Posterior vena cava (tissue), 2 donors: ENCODE results near the gene HAO1. TPM values are rescaled to one million over a fixed set of nuclear protein-coding genes. Genes with fewer than 3 reads are reported as not detected.

ENCODE experiments used
- DNase-seq: peaks from one replicate; pipeline ENCODE4 v3.0.0-alpha.2; 2020; ENCODE audit warnings: low spot score
- intact Hi-C, 2 donors: fragments of 100-400 bp; cut with DNase I; formaldehyde crosslinking; loops; one replicate each; pipeline versions ENCODE4 v1.14.1 to v1.14.2; 2022 to 2023
- total RNA-seq, 2 donors: library from RNA; stranded (reverse); fragmentation: NEBNext Ultra II Directional; extraction: Animal tissue kit (Norgen Biotek cat#: 25700); gene quantifications; one replicate each; pipeline ENCODE4 v1.2.1, GENCODE V29; 2021
- donor health status: DM: yes; HTN: yes; CAD: no.
- donor health status: DM: yes; HTN: yes; CAD: no.

HAO1 gene
- total RNA-seq, 2 donors from 2014 or later: not detected

DNA sequence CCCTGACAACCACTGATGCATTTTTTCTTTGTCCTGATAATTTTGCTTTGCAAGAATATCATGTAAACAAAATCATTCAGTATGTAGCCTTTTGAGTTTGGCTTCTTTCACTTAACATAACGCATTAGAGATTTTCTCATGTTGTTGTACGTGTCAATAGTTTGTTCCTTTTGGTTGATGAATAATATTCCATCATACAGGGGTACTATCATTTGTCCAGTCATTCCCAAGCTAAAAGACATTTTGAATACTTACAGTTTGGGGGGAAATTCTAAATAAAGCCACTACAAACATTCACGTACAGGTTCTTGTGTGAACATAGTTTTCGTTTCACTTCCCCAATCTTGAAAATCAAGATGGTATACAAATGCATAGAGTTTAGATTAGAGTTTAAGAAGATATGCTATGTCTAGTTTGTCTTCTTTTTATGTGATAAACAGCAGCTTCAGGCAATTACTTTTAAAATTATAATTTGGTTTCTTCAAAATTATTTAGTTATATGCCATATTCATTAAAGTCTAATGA is 5.2 kb downstream of the HAO1 start:
- intact Hi-C loops: no loop called here
- no peak for DNase-seq

GRCh38 chr20:7933346-7933745 is 6.9 kb downstream of the HAO1 start:
- intact Hi-C loops: no loop called here
- DNase-seq: no peak

DNA sequence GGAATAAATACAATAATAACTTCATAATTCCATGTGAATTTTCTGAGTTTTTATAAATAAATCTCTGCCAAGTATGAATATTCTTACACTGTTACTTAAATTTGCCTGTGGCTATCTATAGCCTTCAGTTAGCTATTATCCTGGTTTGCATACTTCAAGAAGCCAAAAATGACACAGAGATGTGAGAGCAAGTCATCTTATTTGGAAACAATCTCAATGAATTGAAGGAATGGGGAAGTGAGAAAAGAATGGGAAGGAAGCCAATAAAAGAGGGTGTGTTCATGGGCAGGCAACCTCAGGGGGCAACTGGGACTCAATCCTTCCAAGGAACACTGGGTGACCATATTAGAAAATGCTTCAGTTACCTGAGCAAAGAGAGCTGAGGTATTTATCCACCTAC is 9.9 kb downstream of the HAO1 start:
- intact Hi-C loops: no loop called here

DNA sequence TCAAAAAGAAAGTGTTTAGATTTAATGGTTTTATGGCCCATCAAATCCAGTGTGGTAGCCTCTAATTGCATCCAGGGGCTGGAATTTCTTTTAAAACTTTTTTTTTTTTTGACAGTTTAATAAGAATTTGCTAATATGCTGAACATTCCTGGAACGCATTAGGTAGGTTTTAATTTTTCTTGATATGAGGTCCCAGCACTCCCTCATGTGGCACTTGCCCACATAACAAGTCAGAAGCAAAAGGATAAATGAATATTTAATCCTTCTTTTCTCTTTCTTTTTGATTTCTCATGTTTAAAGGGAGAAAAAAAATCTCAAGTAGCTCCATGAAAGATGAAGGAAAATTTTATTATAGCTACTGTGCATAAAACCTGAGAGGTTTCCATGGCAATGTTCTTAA is 13.5 kb downstream of the HAO1 start:
- DNase-seq: no peak
- intact Hi-C loops: no loop called here

More for the DNA sequence above, 9.9 kb downstream of the HAO1 start:
- DNase-seq: no peak

GRCh38 chr20:7926323-7926722 is 13.9 kb downstream of the HAO1 start:
- DNase-seq: no peak
- intact Hi-C loops: no loop called here

DNA sequence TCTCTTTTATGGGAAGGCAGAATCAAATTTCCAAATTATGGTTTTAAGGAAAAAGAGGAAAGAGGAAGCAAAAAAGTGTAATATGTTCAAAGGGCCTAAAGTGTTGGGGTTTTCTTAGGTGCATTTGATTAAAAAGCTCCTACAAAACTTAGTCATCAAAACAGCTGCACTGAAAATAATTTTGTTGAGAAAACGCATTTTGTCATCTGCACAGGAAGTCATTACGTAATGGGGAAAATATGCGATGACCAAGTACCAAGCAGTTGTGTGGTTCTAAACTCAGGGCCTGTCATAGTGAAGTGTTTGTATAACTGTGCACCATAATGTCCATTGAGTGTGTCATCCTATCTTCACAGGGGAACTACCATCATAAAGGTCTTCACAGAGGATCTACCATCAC is 15.6 kb downstream of the HAO1 start:
- DNase-seq: no peak
- intact Hi-C loops: no loop called here

GRCh38 chr20:7916648-7917047 is 23.6 kb downstream of the HAO1 start:
- no peak for DNase-seq
- intact Hi-C loops: no loop called here

- no peak for DNase-seq
- intact Hi-C loops: no loop called here
Observed at GRCh38 chr20:7912551-7912950, 27.7 kb downstream of the HAO1 start.

GRCh38 chr20:7911586-7912330 is 28.5 kb downstream of the HAO1 start:
- intact Hi-C loops: no loop called here
- no peak for DNase-seq

GRCh38 chr20:7908905-7909304 is 31.4 kb downstream of the HAO1 start:
- intact Hi-C loops: no loop called here
- no peak for DNase-seq

DNA sequence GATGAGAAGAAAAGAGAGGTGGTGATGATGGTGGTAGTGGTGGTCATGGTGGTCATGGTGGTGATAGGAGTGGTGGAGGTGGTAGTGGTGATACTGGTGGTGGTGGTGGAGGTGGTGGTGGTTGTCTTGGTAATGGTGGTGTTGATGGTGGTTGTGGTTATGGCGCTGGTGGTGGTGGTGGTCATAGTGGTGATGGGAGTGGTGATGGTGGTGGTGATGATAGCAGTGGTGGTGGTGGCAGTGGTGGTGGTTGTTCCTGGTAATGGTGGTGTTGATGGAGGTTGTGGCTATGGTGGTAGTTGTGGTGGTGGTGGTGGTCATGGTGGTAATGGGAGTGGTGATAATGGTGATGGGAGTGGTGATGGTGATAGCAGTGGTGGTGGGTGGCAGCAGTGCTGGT is 36.8 kb downstream of the HAO1 start:
- no peak for DNase-seq

GRCh38 chr20:7902879-7903278 is 37.4 kb downstream of the HAO1 start:
- DNase-seq: no peak
- intact Hi-C loops: no loop called here

More for the DNA sequence above, 36.8 kb downstream of the HAO1 start:
- intact Hi-C loops: no loop called here

DNA sequence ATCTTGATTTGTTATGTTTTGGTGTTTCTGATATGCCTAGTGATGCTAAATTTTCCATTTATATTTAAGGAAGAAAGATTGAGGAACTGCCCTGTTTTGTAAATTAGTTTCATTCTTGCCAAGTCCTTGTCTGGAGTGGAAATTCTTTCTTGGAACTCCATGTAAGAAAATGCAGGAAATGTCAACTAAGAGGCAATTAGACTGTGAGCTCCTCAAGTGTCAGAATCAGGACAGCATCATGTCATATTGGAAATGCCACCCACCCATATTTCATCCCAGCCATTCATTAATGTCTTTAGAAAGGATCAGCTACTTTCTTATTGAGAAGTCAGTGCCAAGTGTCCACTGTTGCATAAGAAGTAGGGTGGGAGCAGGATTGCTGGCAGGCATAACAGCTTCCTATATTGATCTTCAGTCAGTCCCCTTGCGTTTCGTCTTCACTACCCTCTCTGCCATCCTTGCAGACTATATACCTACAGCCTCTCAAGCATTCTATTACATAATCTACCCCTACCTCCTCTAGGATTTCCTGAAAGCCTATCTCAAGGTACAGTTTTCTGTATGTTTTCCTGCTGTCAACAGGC is 42.4 kb downstream of the HAO1 start:
- intact Hi-C loops: no loop called here
- no peak for DNase-seq

- no peak for DNase-seq
- intact Hi-C loops: no loop called here
Observed at GRCh38 chr20:7893014-7893730, 47.1 kb downstream of the HAO1 start.

- no peak for DNase-seq
- intact Hi-C loops: no loop called here
Observed at GRCh38 chr20:7891705-7892104, 48.6 kb downstream of the HAO1 start.

- intact Hi-C loops: no loop called here
- DNase-seq: no peak
Observed at GRCh38 chr20:7889736-7890135, 50.5 kb downstream of the HAO1 start.

GRCh38 chr20:7883741-7884140 is 56.5 kb downstream of the HAO1 start:
- intact Hi-C loops: no loop called here

GRCh38 chr20:7883309-7883708 is 56.9 kb downstream of the HAO1 start:
- DNase-seq: no peak
- intact Hi-C loops: no loop called here

More at GRCh38 chr20:7883741-7884140, 56.5 kb downstream of the HAO1 start:
- DNase-seq: no peak

DNA sequence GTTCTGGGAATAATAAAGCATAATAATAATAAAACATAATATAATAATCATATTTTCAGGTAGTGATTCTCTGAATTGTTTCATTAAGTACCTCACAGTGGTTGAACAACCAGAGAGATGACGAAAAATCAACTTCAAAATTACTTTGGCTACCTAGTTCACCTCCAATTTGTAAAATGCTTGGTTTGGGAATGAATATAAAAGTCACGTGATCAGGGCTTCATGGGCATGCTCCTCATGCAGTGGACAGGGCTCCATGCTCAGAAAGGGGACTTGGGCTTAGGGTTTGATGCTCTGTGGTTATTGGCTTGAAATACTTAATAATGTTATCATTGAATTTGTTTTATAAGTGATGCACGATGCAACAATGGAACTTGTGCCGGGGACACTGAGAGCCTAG is 58.2 kb downstream of the HAO1 start:
- DNase-seq: no peak
- intact Hi-C loops: no loop called here

- DNase-seq: no peak
- intact Hi-C loops: no loop called here
Observed at GRCh38 chr20:7881551-7881950, 58.7 kb downstream of the HAO1 start.
